Measurements from ENCODE around the gene KIF1A. TPM values are rescaled to one million over a fixed set of nuclear protein-coding genes. Genes with fewer than 3 reads are reported as not detected.

Gene KIF1A
- total and polyA plus RNA-seq, 2 of the 13 experiments (the other 11 are each of a cell fraction or from before 2014, with no cell fraction given): 0.01 TPM; not detected in 1

DNA sequence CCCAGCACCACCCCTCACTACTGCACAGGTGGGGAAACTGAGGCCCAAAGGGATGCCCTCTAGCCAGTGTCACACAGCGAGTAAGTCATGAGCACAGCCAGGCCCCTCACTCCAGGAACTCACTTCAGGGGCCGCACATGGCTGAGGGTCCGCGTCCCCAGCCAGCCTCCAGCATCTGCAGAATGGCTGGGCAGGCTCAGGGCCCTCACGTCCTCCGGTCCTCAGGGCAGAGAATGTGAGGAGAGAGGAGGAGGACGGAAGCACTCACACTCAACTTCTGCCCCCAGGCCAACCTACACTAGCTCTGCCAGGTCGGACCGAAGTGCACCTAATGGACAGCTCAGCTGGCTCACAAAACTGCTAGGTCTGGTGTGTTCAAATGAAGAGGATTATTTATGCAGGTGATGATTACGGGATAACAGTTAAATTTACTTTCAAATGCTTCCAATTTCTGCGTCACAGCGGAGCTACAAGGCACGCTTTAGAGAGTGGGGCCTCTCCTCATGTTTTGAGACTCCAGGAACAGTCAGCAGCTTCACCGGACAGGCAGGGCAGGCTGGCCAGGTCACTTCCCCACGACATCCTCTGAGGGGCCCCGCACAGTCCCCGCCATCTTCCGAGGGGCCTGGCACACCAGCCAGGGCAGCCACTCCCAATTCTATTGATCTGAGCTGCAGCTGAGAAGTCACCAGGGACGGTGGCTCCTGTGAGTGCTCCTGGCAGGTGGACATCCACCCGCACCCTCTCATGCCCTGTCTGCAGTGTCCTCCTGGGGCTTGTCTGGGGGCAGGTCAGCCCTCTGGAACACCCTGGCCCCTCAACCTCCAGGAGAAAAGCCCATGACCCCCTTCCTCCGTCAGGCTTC, 26.5 kb downstream of the KIF1A start:
- Histone ChIP-seq H3K4me3 (replicated peaks in 1 of 3; ENCODE audit: insufficient read depth in 1 of 3, low read depth in 2 of 3, low read length in 3 of 3) (peak overlapping the region in 1 of 3 experiments; percentile 11; a peak in 1 of 6 replicates), H3K27ac (ENCODE audit: extremely low read length, insufficient read depth, low read length) (no peak overlapping the region), H3K27me3 (ENCODE audit: control insufficient read depth in 1 of 2, insufficient read depth in 2 of 2, low read length in 2 of 2) (peaks cover 26 to 88% of the 10 kb centered on the region in 2 experiments), H2AFZ (ENCODE audit: low read length) (no peak overlapping the region), H3K9ac (ENCODE audit: insufficient read depth, low read depth, low read length) (no peak overlapping the region), H3K79me2 (ENCODE audit: insufficient read depth, low read length) (no peaks in the 10 kb centered on the region), H3K4me2 (ENCODE audit: low read depth, low read length) (peak overlapping the region; percentile 45; the same call in 1 of the 2 replicates), H3K9me3 (ENCODE audit: low read length) (no peaks in the 10 kb centered on the region), H3K36me3 (replicated peaks in 1 of 2; ENCODE audit: control insufficient read depth in 1 of 2, insufficient read depth in 2 of 2, low read length in 2 of 2) (no peaks in the 10 kb centered on the region), H4K20me1 (ENCODE audit: insufficient read depth, low read length) (no peaks in the 10 kb centered on the region; the same call in 1 of the 2 replicates), H3K4me1 (ENCODE audit: insufficient read depth, low read length) (peaks cover 19% of the 10 kb centered on the region)
- intact Hi-C loops (cut with micrococcal nuclease; ENCODE audit: unreplicated experiment) (no loop called here), in situ Hi-C loops (cut with HindIII; ENCODE audit: extremely low pct_ligation_motif_present, low pct_unique_long_range_greater_than_20kb) (no loop called here)
- DNase-seq (ENCODE audit: low spot score) (no peak), ATAC-seq (peak; percentile 10; the same call in 1 of the 3 replicates), FAIRE-seq (no peak)
- TF ChIP-seq ZNF280D (CRISPR knock-in tag; IDR thresholded peaks at IDR 0.05) (peak; percentile 40; the same call in 1 of the 2 replicates), PHF5A (CRISPR knock-in tag; IDR thresholded peaks at IDR 0.05; ENCODE audit: low read depth, unreplicated experiment) (no peak)
- 38% methylated on average over 21 of the region's 21 CpGs for WGBS (ENCODE audit: low lambda C conversion rate)
- ChIA-PET POLR2A (no interaction called here), CTCF (ENCODE audit: low intra/inter-chr PET ratio, low total read pairs) (no interaction called here)
- BruUV-seq (replicated peaks): no TSS peak
